PC-9 (cell line): ENCODE results near the gene UGT1A5. TPM values are rescaled to one million over a fixed set of nuclear protein-coding genes. Genes with fewer than 3 reads are reported as not detected.

ENCODE experiments used
- BruUV-seq: library from RNA; stranded (reverse); fragments of 400-500 nt; replicated peaks from 2 replicates; lab custom pipeline; 2021; lab: Mats Ljungman, UMichigan
- CTCF ChIA-PET: fragments of 300-600 bp; sonication (Branson Sonifier 250); formaldehyde crosslinking; loops from one replicate; lab custom pipeline; 2022; ENCODE audit warnings: antibody characterized with exemption; lab: Charles Lee
- POLR2A ChIA-PET: fragments of 300-600 bp; sonication (Branson Sonifier 250); formaldehyde crosslinking; loops from one replicate; lab custom pipeline; 2022; ENCODE audit warnings: antibody characterized with exemption; ENCODE audit not compliant: unreplicated experiment; lab: Charles Lee
- DNase-seq, 2 experiments: peaks; one replicate each; pipeline versions ENCODE4 v3.0.0 to v3.0.0-alpha.2; 2015 to 2022; ENCODE audit warnings: mixed read lengths in 1 of 2
- H2AFZ ChIP-seq: fragments of 200-600 bp; sonication (generic); 2 replicates; pipeline ENCODE4 v1.8.1; 2017; ENCODE audit warnings: antibody characterized with exemption
- H3F3A ChIP-seq: fragments of 200-600 bp; sonication (generic); 2 replicates; pipeline ENCODE4 v1.8.1; 2017; ENCODE audit warnings: antibody characterized with exemption, mild to moderate bottlenecking, low read depth; ENCODE audit not compliant: insufficient read depth
- H3K27ac ChIP-seq: fragments of 200-600 bp; sonication (generic); 2 replicates; pipeline ENCODE4 v1.6.1; 2016; ENCODE audit warnings: mixed run types
- H3K27me3 ChIP-seq: fragments of 200-600 bp; sonication (generic); 2 replicates; pipeline ENCODE4 v1.6.1; 2016; ENCODE audit warnings: low read depth, mixed run types; ENCODE audit not compliant: insufficient read depth
- H3K36me3 ChIP-seq: fragments of 200-600 bp; sonication (generic); 2 replicates; pipeline ENCODE4 v1.6.1; 2016; ENCODE audit warnings: low read depth, mixed run types
- H3K4me1 ChIP-seq: fragments of 200-600 bp; sonication (generic); replicated peaks from 2 replicates; pipeline ENCODE4 v1.6.1; 2016; ENCODE audit warnings: mixed run types; ENCODE audit not compliant: insufficient read depth
- H3K4me2 ChIP-seq: fragments of 200-600 bp; sonication (generic); 2 replicates; pipeline ENCODE4 v1.6.1; 2017; ENCODE audit warnings: mixed run types
- H3K4me3 ChIP-seq: fragments of 200-600 bp; sonication (generic); 2 replicates; pipeline ENCODE4 v1.6.1; 2016; ENCODE audit warnings: mixed run types
- H3K79me2 ChIP-seq: fragments of 200-600 bp; sonication (generic); 2 replicates; pipeline ENCODE4 v1.6.1; 2017; ENCODE audit warnings: low read depth, mixed run types
- H3K9me2 ChIP-seq: fragments of 200-600 bp; sonication (generic); 2 replicates; pipeline ENCODE4 v1.8.1; 2017; ENCODE audit warnings: mild to moderate bottlenecking; ENCODE audit not compliant: insufficient read depth
- H3K9me3 ChIP-seq: fragments of 200-600 bp; sonication (generic); 2 replicates; pipeline ENCODE4 v1.8.1; 2016; ENCODE audit warnings: low read depth; ENCODE audit not compliant: insufficient read depth
- H4K20me1 ChIP-seq: fragments of 200-600 bp; sonication (generic); 2 replicates; pipeline ENCODE4 v1.8.1; 2017; ENCODE audit not compliant: insufficient read depth
- EZH2 ChIP-seq: fragments of 200-600 bp; sonication (generic); IDR thresholded peaks from 2 replicates; pipeline ENCODE4 v1.8.0; 2017; ENCODE audit warnings: antibody characterized with exemption, low read depth
- intact Hi-C: fragments of 100-400 bp; cut with micrococcal nuclease; formaldehyde crosslinking; loops from one replicate; pipeline ENCODE4 v1.10.0; 2022; ENCODE audit not compliant: unreplicated experiment
- total RNA-seq: library from RNA; stranded (reverse); gene quantifications from 2 replicates; pipeline ENCODE4 v1.2.3, GENCODE V29; 2021
- TF ChIP-seq, protein P1 (sequence below): fragments of 200-600 bp; sonication (generic); conservative IDR thresholded peaks from 2 replicates; pipeline ENCODE4 v1.6.1; 2017; ENCODE audit warnings: mixed run types, antibody characterized with exemption, mild to moderate bottlenecking, moderate library complexity

UGT1A5 gene
- total RNA-seq, 1 experiment from 2014 or later, result 71.3 TPM

DNA sequence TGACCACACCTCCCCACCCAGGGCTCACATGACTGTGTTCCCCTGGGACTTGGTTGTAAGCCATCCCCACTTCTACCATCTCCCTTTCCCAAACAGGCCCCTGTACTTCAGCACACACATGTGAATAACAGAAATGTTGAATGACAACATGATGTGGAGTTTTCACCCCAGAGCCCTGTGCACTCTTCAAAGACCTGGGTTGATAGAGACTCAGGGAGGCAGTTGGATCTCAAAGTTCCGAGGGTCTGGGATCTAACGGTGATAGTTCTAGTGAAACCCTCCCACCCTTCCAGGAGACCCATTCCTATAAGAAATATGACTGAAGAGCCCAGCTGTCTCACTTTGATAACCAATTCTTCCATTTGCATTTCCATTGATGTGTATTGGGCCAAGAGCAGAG is 65.3 kb downstream of the UGT1A5 start, which contains the start of gene MROH2A:
MROH2A (plus strand) TSS at position 301 of the 400 bp plus-strand sequence. CDS start 1,029 bp downstream, outside the sequence.
- Histone ChIP-seq H4K20me1 (no peaks in the 10 kb centered on the region), H3K9me2 (no peaks in the 10 kb centered on the region), H3K4me3 (no peak within 1 kb of the TSS), H3F3A (peaks cover 33% of the 10 kb centered on the region; the same call in 1 of the 2 replicates), H3K27ac (no peak within 1 kb of the TSS), H3K4me1 (no peaks in the 10 kb centered on the region), H3K9me3 (no peaks in the 10 kb centered on the region; the same call in 1 of the 2 replicates), H2AFZ (no peak within 1 kb of the TSS), H3K79me2 (no peaks in the 10 kb centered on the region), H3K27me3 (no peaks in the 10 kb centered on the region), H3K36me3 (no peaks in the 10 kb centered on the region), H3K4me2 (no peak within 1 kb of the TSS)
- DNase-seq, result no peak
- POLR2A ChIA-PET, result interaction anchor here (0.6 kb wide), 1 partner anchor 87 kb away, joined by 4 read pairs; no protein-coding TSS in a partner anchor
- intact Hi-C loops, result no loop called here
- CTCF ChIA-PET, result no interaction called here
- TF ChIP-seq, protein P1, sequence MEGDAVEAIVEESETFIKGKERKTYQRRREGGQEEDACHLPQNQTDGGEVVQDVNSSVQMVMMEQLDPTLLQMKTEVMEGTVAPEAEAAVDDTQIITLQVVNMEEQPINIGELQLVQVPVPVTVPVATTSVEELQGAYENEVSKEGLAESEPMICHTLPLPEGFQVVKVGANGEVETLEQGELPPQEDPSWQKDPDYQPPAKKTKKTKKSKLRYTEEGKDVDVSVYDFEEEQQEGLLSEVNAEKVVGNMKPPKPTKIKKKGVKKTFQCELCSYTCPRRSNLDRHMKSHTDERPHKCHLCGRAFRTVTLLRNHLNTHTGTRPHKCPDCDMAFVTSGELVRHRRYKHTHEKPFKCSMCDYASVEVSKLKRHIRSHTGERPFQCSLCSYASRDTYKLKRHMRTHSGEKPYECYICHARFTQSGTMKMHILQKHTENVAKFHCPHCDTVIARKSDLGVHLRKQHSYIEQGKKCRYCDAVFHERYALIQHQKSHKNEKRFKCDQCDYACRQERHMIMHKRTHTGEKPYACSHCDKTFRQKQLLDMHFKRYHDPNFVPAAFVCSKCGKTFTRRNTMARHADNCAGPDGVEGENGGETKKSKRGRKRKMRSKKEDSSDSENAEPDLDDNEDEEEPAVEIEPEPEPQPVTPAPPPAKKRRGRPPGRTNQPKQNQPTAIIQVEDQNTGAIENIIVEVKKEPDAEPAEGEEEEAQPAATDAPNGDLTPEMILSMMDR, result no peak
- TF ChIP-seq EZH2, result no peak
- no TSS peak for BruUV-seq

DNA sequence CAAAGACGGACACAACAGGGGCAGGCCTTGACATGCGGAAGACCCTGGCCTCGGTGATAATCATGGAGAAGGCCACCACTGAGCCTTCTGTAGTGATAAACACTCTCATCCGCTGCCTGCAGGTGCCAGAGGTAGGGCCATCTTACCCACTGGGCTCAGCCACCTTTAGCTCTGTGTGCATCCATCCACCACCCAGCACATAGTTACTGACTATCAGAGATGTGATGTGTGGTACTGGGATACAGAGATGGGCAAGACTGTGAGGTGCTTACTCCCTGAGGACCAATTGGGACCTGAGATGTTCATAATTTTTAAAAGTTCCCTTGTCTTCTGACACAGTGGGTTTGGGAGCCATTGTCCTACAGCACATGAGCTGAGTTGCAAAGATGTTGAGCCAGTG is 67.0 kb downstream of the UGT1A5 start:
- BruUV-seq, result no TSS peak
- no peaks in the 10 kb centered on the region for H3K4me1 ChIP-seq
- intact Hi-C loops, result no loop called here
- H3K4me2 ChIP-seq, result no peak overlapping the region
- no peaks in the 10 kb centered on the region for H3K36me3 ChIP-seq
- no peak overlapping the region for H2AFZ ChIP-seq
- ChIA-PET POLR2A (no interaction called here), CTCF (no interaction called here)
- no peaks in the 10 kb centered on the region for H3K27me3 ChIP-seq
- TF ChIP-seq, protein P1, result no peak
- TF ChIP-seq EZH2, result no peak
- H3F3A ChIP-seq, result peaks cover 18% of the 10 kb centered on the region; the same call in 1 of the 2 replicates
- no peaks in the 10 kb centered on the region; the same call in 1 of the 2 replicates for H3K9me3 ChIP-seq
- H4K20me1 ChIP-seq, result no peaks in the 10 kb centered on the region
- no peak overlapping the region for H3K27ac ChIP-seq
- DNase-seq, result no peak
- no peaks in the 10 kb centered on the region for H3K79me2 ChIP-seq
- H3K4me3 ChIP-seq, result no peak overlapping the region
- H3K9me2 ChIP-seq, result no peaks in the 10 kb centered on the region

DNA sequence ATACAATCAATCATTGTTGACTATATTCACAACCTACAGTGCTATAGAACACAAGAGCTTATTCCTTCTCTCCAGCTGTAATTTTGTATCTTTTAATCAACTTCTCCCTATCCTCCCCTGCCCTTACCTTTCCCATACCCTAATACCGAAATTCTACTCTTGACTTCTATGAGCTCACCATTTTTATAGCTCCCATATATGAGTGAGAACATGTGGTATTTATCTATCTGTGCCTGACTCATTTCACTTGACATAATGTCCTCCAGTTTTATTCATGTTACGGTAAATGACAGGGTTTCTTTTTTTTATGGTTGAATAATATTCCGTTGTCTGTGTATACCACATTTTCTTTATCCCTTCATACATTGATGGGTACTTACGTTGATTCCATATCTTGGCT is 68.1 kb downstream of the UGT1A5 start:
- Histone ChIP-seq H3K27ac (no peak overlapping the region), H3K4me1 (no peaks in the 10 kb centered on the region), H3K27me3 (no peaks in the 10 kb centered on the region), H3K4me3 (no peak overlapping the region), H3K9me3 (no peaks in the 10 kb centered on the region; the same call in 1 of the 2 replicates), H3K9me2 (no peaks in the 10 kb centered on the region), H2AFZ (no peak overlapping the region), H3K4me2 (no peak overlapping the region), H3F3A (peaks cover 14% of the 10 kb centered on the region; the same call in 1 of the 2 replicates), H3K36me3 (no peaks in the 10 kb centered on the region), H3K79me2 (no peaks in the 10 kb centered on the region), H4K20me1 (no peaks in the 10 kb centered on the region)
- CTCF ChIA-PET, result interaction anchor here (0.5 kb wide), 1 partner anchor 65 kb away, joined by 5 read pairs; no protein-coding TSS in a partner anchor
- TF ChIP-seq EZH2, result no peak
- TF ChIP-seq, protein P1, result no peak
- BruUV-seq, result no TSS peak
- intact Hi-C loops, result no loop called here
- POLR2A ChIA-PET, result interaction anchor here (0.7 kb wide), 1 partner anchor 1383 kb away, joined by 3 read pairs; no protein-coding TSS in a partner anchor
- DNase-seq, result no peak
